ENCODE measurements around the gene MRPL4. TPM values are rescaled to one million over a fixed set of nuclear protein-coding genes. Genes with fewer than 3 reads are reported as not detected.

Gene MRPL4
- total and polyA plus RNA-seq, 4 donors, result 21.5 to 74.8 (median 33.7) TPM

GRCh38 chr19:10222201-10222890 is 29.7 kb upstream of the MRPL4 start:
- DNase-seq (ENCODE audit: low spot score), result no peak
- no peak overlapping the region for H3K27ac ChIP-seq (ENCODE audit: low read depth in 1 of 2, low read length in 2 of 2)
- no peaks in the 10 kb centered on the region for H3K27me3 ChIP-seq (ENCODE audit: control insufficient read depth in 4 of 4, insufficient read depth in 4 of 4, low read length in 3 of 4)
- 88% methylated on average over 14 of the region's 14 CpGs for WGBS
- peaks cover 0 to 3% (median under 1%) of the 10 kb centered on the region in 4 donors for H3K36me3 ChIP-seq (ENCODE audit: control insufficient read depth in 4 of 4, insufficient read depth in 3 of 4, low read depth in 1 of 4, low read length in 3 of 4)
- no peak overlapping the region for H3K4me3 ChIP-seq (ENCODE audit: low read depth in 1 of 3, low read length in 3 of 3)
- no peaks in the 10 kb centered on the region for H3K9me3 ChIP-seq (ENCODE audit: control insufficient read depth in 4 of 4, low read length in 3 of 4)
- H3K4me1 ChIP-seq (ENCODE audit: control insufficient read depth in 4 of 4, insufficient read depth in 4 of 4, low read length in 3 of 4), result peaks cover 0 to 5% (median 2%) of the 10 kb centered on the region in 4 donors
- TF ChIP-seq FOXA1 (IDR thresholded peaks at IDR 0.05), result no peak
- TF ChIP-seq NR2F2 (IDR thresholded peaks at IDR 0.05), result no peak
- no peak for TF ChIP-seq EGR1 (IDR thresholded peaks at IDR 0.05; ENCODE audit: low read depth in 2 of 2)
- no peak for TF ChIP-seq HNF4A (conservative IDR thresholded peaks at IDR 0.05)
- TF ChIP-seq RXRA (IDR thresholded peaks at IDR 0.05), result no peak
- TF ChIP-seq HNF4G (IDR thresholded peaks at IDR 0.05), result no peak
- TF ChIP-seq MAX (IDR thresholded peaks at IDR 0.05), result no peak
- TF ChIP-seq RAD21 (IDR thresholded peaks at IDR 0.05), result no peak
- no peak for TF ChIP-seq REST (IDR thresholded peaks at IDR 0.05)
- TF ChIP-seq CTCF (IDR thresholded peaks at IDR 0.05; ENCODE audit: low read depth, low read length, missing input control), result no peak
- no peak overlapping the region for H3K9ac ChIP-seq (ENCODE audit: low read depth in 1 of 2, low read length in 2 of 2)

- H3K36me3 ChIP-seq (ENCODE audit: control insufficient read depth in 4 of 4, insufficient read depth in 3 of 4, low read depth in 1 of 4, low read length in 3 of 4), result peaks cover 0 to 3% (median under 1%) of the 10 kb centered on the region in 4 donors
- H3K9me3 ChIP-seq (ENCODE audit: control insufficient read depth in 4 of 4, low read length in 3 of 4), result no peaks in the 10 kb centered on the region
- DNase-seq (ENCODE audit: low spot score), result no peak
- H3K4me3 ChIP-seq (ENCODE audit: low read depth in 1 of 3, low read length in 3 of 3), result no peak overlapping the region
- H3K27me3 ChIP-seq (ENCODE audit: control insufficient read depth in 4 of 4, insufficient read depth in 4 of 4, low read length in 3 of 4), result no peaks in the 10 kb centered on the region
- no peak overlapping the region for H3K27ac ChIP-seq (ENCODE audit: low read depth in 1 of 2, low read length in 2 of 2)
- 96% methylated on average over 28 of the region's 28 CpGs for WGBS
- peaks cover 0 to 5% (median 2%) of the 10 kb centered on the region in 4 donors for H3K4me1 ChIP-seq (ENCODE audit: control insufficient read depth in 4 of 4, insufficient read depth in 4 of 4, low read length in 3 of 4)
- H3K9ac ChIP-seq (ENCODE audit: low read depth in 1 of 2, low read length in 2 of 2), result no peak overlapping the region
- TF ChIP-seq REST (IDR thresholded peaks at IDR 0.05) (no peak), HNF4A (conservative IDR thresholded peaks at IDR 0.05) (no peak), FOXA2 (IDR thresholded peaks at IDR 0.05) (no peak), SP1 (IDR thresholded peaks at IDR 0.05) (no peak), RXRA (IDR thresholded peaks at IDR 0.05) (no peak), GABPA (IDR thresholded peaks at IDR 0.05 in 1 of 2, conservative IDR thresholded peaks at IDR 0.05 in 1 of 2) (no peak), HNF4G (IDR thresholded peaks at IDR 0.05) (no peak), TAF1 (conservative IDR thresholded peaks at IDR 0.05) (no peak), CTCF (IDR thresholded peaks at IDR 0.05; ENCODE audit: low read depth, low read length, missing input control) (no peak), JUND (IDR thresholded peaks at IDR 0.05) (no peak), RAD21 (IDR thresholded peaks at IDR 0.05) (no peak), MAX (IDR thresholded peaks at IDR 0.05) (no peak), YY1 (IDR thresholded peaks at IDR 0.05) (no peak), ATF3 (IDR thresholded peaks at IDR 0.05) (no peak), NR2F2 (IDR thresholded peaks at IDR 0.05) (no peak)
Observed at GRCh38 chr19:10223488-10224213, 28.4 kb upstream of the MRPL4 start.

All from liver (tissue), 9 donors.